HG03342 (cell line): Measurements from ENCODE around the gene IGSF8.
"Not testable (repeated sequence)": the region's sequence is repeated elsewhere in the genome, so short reads cannot be mapped to it uniquely, and the experiment has no call there.

Experiments used
- ATAC-seq: cut with Tn5 transposase; IDR thresholded peaks from one replicate; pipeline ENCODE4 v1.9.1; 2021; ENCODE audit warnings: mild to moderate bottlenecking, moderate library complexity; ENCODE audit not compliant: unreplicated experiment

IGSF8 gene

GRCh38 chr1:160069460-160070231, 28.8 kb downstream of the IGSF8 start, which contains the start of gene KCNJ10:
Gene KCNJ10, minus strand, starts transcription at chr1:160070160. Its CDS starts 27,628 bp downstream, at chr1:160042532.
- no peak for ATAC-seq

GRCh38 chr1:160068225-160068624, 30.2 kb downstream of the IGSF8 start:
- ATAC-seq = no peak

GRCh38 chr1:160066829-160067745, 31.3 kb downstream of the IGSF8 start:
- no peak for ATAC-seq

- no peak for ATAC-seq
Measured at GRCh38 chr1:160064746-160065145, 33.7 kb downstream of the IGSF8 start.

- no peak for ATAC-seq
Measured at GRCh38 chr1:160064164-160064563, 34.3 kb downstream of the IGSF8 start.

GRCh38 chr1:160063176-160063575, 35.2 kb downstream of the IGSF8 start:
- no peak for ATAC-seq

- ATAC-seq = no peak
Measured at GRCh38 chr1:160062230-160062532, 36.2 kb downstream of the IGSF8 start.

- ATAC-seq = no peak
Measured at GRCh38 chr1:160061369-160062229, 36.8 kb downstream of the IGSF8 start.

GRCh38 chr1:160058087-160058486, 40.3 kb downstream of the IGSF8 start:
- ATAC-seq = no peak

GRCh38 chr1:160056648-160057169, 41.7 kb downstream of the IGSF8 start:
- no peak for ATAC-seq

- ATAC-seq = no peak
Measured at GRCh38 chr1:160053548-160054365, 44.7 kb downstream of the IGSF8 start.

GRCh38 chr1:160052936-160053335, 45.5 kb downstream of the IGSF8 start:
- no peak for ATAC-seq

- ATAC-seq = no peak
Measured at GRCh38 chr1:160050619-160051018, 47.8 kb downstream of the IGSF8 start.

GRCh38 chr1:160050182-160050581, 48.2 kb downstream of the IGSF8 start:
- not testable (repeated sequence) for ATAC-seq

- ATAC-seq = no peak
Measured at GRCh38 chr1:160049101-160049500, 49.3 kb downstream of the IGSF8 start.

GRCh38 chr1:160048335-160048734, 50.1 kb downstream of the IGSF8 start:
- ATAC-seq = no peak

GRCh38 chr1:160047111-160047991, 51.1 kb downstream of the IGSF8 start:
- ATAC-seq = peak; percentile 53

GRCh38 chr1:160046494-160047110, 51.8 kb downstream of the IGSF8 start:
- ATAC-seq = peak; percentile 74
